ENCODE measurements around the gene ANOS1.

ANOS1 gene

GRCh38 chrX:8579602-8580001 lies 152.3 kb downstream of the ANOS1 start:
- Histone ChIP-seq H3K4me2 (ENCODE audit: low read length) (no peak overlapping the region), H3K9me3 (ENCODE audit: insufficient read depth, low read depth, low read length) (no peaks in the 10 kb centered on the region), H2BK120ac (ENCODE audit: insufficient read depth, low read length, poor library complexity) (no peak overlapping the region), H2BK12ac (ENCODE audit: low read length) (no peak overlapping the region), H3K9ac (ENCODE audit: low read length) (no peak overlapping the region), H3K79me2 (ENCODE audit: control insufficient read depth, insufficient read depth, low read length, poor library complexity) (no peaks in the 10 kb centered on the region), H3K27ac (ENCODE audit: low read depth, low read length) (no peak overlapping the region), H2BK5ac (ENCODE audit: low read depth, low read length, poor library complexity) (no peak overlapping the region), H3K14ac (ENCODE audit: low read length) (no peak overlapping the region), H4K12ac (ENCODE audit: low read depth, low read length) (no peak overlapping the region), H3K4me3 (ENCODE audit: low read depth, low read length) (no peak overlapping the region), H3K4me1 (ENCODE audit: control insufficient read depth in 1 of 2, insufficient read depth in 2 of 2, low read length in 2 of 2) (no peaks in the 10 kb centered on the region), H3K4ac (ENCODE audit: low read depth, low read length) (no peak overlapping the region), H2AFZ (ENCODE audit: insufficient read depth, low read length, poor library complexity) (no peak overlapping the region), H3K79me1 (ENCODE audit: low read length) (no peaks in the 10 kb centered on the region), H3K27me3 (ENCODE audit: insufficient read depth, low read length) (no peaks in the 10 kb centered on the region), H3K18ac (ENCODE audit: low read length) (no peak overlapping the region), H3K36me3 (ENCODE audit: control insufficient read depth in 1 of 2, insufficient read depth in 2 of 2, low read length in 2 of 2) (no peaks in the 10 kb centered on the region), H4K91ac (ENCODE audit: low read depth, low read length) (no peak overlapping the region), H4K8ac (ENCODE audit: low read depth, low read length) (no peak overlapping the region), H2AK5ac (ENCODE audit: low read length) (no peak overlapping the region), H3K23ac (ENCODE audit: low read length) (no peak overlapping the region)
- no peak for DNase-seq
- no CpG with 5 or more reads among the region's 5 CpGs for whole genome bisulfite sequencing (ENCODE audit: extremely low coverage, insufficient coverage, insufficient read length)

DNA sequence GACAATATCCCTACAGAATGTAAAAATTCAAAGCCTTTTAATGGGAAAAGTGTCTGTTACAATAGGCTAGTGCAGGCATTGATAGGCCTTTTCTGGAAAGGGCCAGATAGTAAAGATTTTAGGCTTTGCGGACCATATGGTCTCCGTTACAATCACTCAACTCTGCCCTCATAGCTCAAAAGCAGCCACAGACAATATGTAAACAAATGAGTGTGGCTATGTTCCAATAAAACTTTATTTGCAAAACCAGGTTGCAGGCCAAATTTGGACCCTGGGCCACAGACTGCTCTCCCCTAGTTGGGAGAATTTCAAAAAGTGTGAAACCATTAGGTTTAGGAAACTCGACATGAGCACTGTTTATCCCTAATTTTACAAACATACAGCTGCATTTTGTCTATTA lies 155.1 kb downstream of the ANOS1 start:
- H3K27ac ChIP-seq (ENCODE audit: low read depth, low read length), result no peak overlapping the region
- H3K4me1 ChIP-seq (ENCODE audit: control insufficient read depth in 1 of 2, insufficient read depth in 2 of 2, low read length in 2 of 2), result no peaks in the 10 kb centered on the region
- H2BK5ac ChIP-seq (ENCODE audit: low read depth, low read length, poor library complexity), result no peak overlapping the region
- no peaks in the 10 kb centered on the region for H3K79me2 ChIP-seq (ENCODE audit: control insufficient read depth, insufficient read depth, low read length, poor library complexity)
- no peak overlapping the region for H3K4ac ChIP-seq (ENCODE audit: low read depth, low read length)
- no peak overlapping the region for H3K23ac ChIP-seq (ENCODE audit: low read length)
- H3K4me3 ChIP-seq (ENCODE audit: low read depth, low read length), result no peak overlapping the region
- H3K79me1 ChIP-seq (ENCODE audit: low read length), result no peaks in the 10 kb centered on the region
- H4K12ac ChIP-seq (ENCODE audit: low read depth, low read length), result no peak overlapping the region
- no peaks in the 10 kb centered on the region for H3K27me3 ChIP-seq (ENCODE audit: insufficient read depth, low read length)
- no peak overlapping the region for H3K9ac ChIP-seq (ENCODE audit: low read length)
- no peak overlapping the region for H3K14ac ChIP-seq (ENCODE audit: low read length)
- no CpG with 5 or more reads among the region's 3 CpGs for WGBS (ENCODE audit: extremely low coverage, insufficient coverage, insufficient read length)
- no peak overlapping the region for H3K4me2 ChIP-seq (ENCODE audit: low read length)
- no peak overlapping the region for H4K91ac ChIP-seq (ENCODE audit: low read depth, low read length)
- H2AFZ ChIP-seq (ENCODE audit: insufficient read depth, low read length, poor library complexity), result no peak overlapping the region
- H4K8ac ChIP-seq (ENCODE audit: low read depth, low read length), result no peak overlapping the region
- no peaks in the 10 kb centered on the region for H3K9me3 ChIP-seq (ENCODE audit: insufficient read depth, low read depth, low read length)
- H2BK120ac ChIP-seq (ENCODE audit: insufficient read depth, low read length, poor library complexity), result no peak overlapping the region
- H3K18ac ChIP-seq (ENCODE audit: low read length), result no peak overlapping the region
- no peak for DNase-seq
- no peak overlapping the region for H2AK5ac ChIP-seq (ENCODE audit: low read length)
- no peak overlapping the region for H2BK12ac ChIP-seq (ENCODE audit: low read length)
- H3K36me3 ChIP-seq (ENCODE audit: control insufficient read depth in 1 of 2, insufficient read depth in 2 of 2, low read length in 2 of 2), result no peaks in the 10 kb centered on the region

- no peak overlapping the region for H2BK120ac ChIP-seq (ENCODE audit: insufficient read depth, low read length, poor library complexity)
- no peak overlapping the region for H3K14ac ChIP-seq (ENCODE audit: low read length)
- no peak overlapping the region for H3K18ac ChIP-seq (ENCODE audit: low read length)
- no peaks in the 10 kb centered on the region for H3K4me1 ChIP-seq (ENCODE audit: control insufficient read depth in 1 of 2, insufficient read depth in 2 of 2, low read length in 2 of 2)
- no peak overlapping the region for H3K4ac ChIP-seq (ENCODE audit: low read depth, low read length)
- no peak overlapping the region for H2AFZ ChIP-seq (ENCODE audit: insufficient read depth, low read length, poor library complexity)
- H3K79me1 ChIP-seq (ENCODE audit: low read length), result no peaks in the 10 kb centered on the region
- no peak overlapping the region for H3K27ac ChIP-seq (ENCODE audit: low read depth, low read length)
- H2BK5ac ChIP-seq (ENCODE audit: low read depth, low read length, poor library complexity), result no peak overlapping the region
- H4K91ac ChIP-seq (ENCODE audit: low read depth, low read length), result no peak overlapping the region
- no peaks in the 10 kb centered on the region for H3K9me3 ChIP-seq (ENCODE audit: insufficient read depth, low read depth, low read length)
- H4K8ac ChIP-seq (ENCODE audit: low read depth, low read length), result no peak overlapping the region
- no peak overlapping the region for H3K23ac ChIP-seq (ENCODE audit: low read length)
- no peaks in the 10 kb centered on the region for H3K27me3 ChIP-seq (ENCODE audit: insufficient read depth, low read length)
- no peak overlapping the region for H3K9ac ChIP-seq (ENCODE audit: low read length)
- no peaks in the 10 kb centered on the region for H3K36me3 ChIP-seq (ENCODE audit: control insufficient read depth in 1 of 2, insufficient read depth in 2 of 2, low read length in 2 of 2)
- H2AK5ac ChIP-seq (ENCODE audit: low read length), result no peak overlapping the region
- H4K12ac ChIP-seq (ENCODE audit: low read depth, low read length), result no peak overlapping the region
- H3K4me2 ChIP-seq (ENCODE audit: low read length), result no peak overlapping the region
- no peaks in the 10 kb centered on the region for H3K79me2 ChIP-seq (ENCODE audit: control insufficient read depth, insufficient read depth, low read length, poor library complexity)
- WGBS (ENCODE audit: extremely low coverage, insufficient coverage, insufficient read length), result no CpG with 5 or more reads among the region's 8 CpGs
- DNase-seq, result no peak
- H2BK12ac ChIP-seq (ENCODE audit: low read length), result no peak overlapping the region
- H3K4me3 ChIP-seq (ENCODE audit: low read depth, low read length), result no peak overlapping the region
These were observed 166.2 kb downstream of the ANOS1 start for GRCh38 chrX:8565729-8566128.

DNA sequence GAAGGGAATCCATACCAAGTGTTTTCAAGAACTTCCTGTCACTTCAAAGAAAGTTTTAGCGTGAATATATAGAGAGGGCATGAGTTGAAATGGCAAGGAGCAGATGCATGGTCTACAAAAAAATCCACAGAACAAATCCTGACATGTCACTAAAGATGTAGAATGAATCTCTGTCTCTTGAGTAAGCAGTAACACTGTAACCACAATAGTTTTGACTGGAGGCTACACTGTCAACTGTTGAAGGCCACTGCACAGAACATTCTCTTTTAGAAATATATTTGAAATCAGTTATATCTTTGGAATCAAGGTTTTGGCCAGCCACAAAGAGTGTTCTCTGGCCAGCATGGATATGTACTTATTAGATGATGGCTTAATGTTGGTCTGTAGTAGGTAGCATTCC lies 183.5 kb downstream of the ANOS1 start:
- DNase-seq, result no peak
- Histone ChIP-seq H4K12ac (ENCODE audit: low read depth, low read length) (no peak overlapping the region), H3K4me2 (ENCODE audit: low read length) (no peak overlapping the region), H2AFZ (ENCODE audit: insufficient read depth, low read length, poor library complexity) (no peak overlapping the region), H2BK5ac (ENCODE audit: low read depth, low read length, poor library complexity) (no peak overlapping the region), H3K79me1 (ENCODE audit: low read length) (no peaks in the 10 kb centered on the region), H3K14ac (ENCODE audit: low read length) (no peak overlapping the region), H3K23ac (ENCODE audit: low read length) (no peak overlapping the region), H3K18ac (ENCODE audit: low read length) (no peak overlapping the region), H3K36me3 (ENCODE audit: control insufficient read depth in 1 of 2, insufficient read depth in 2 of 2, low read length in 2 of 2) (no peaks in the 10 kb centered on the region), H3K4me1 (ENCODE audit: control insufficient read depth in 1 of 2, insufficient read depth in 2 of 2, low read length in 2 of 2) (no peaks in the 10 kb centered on the region), H3K4me3 (ENCODE audit: low read depth, low read length) (no peak overlapping the region), H3K27ac (ENCODE audit: low read depth, low read length) (no peak overlapping the region), H3K27me3 (ENCODE audit: insufficient read depth, low read length) (no peaks in the 10 kb centered on the region), H2AK5ac (ENCODE audit: low read length) (no peak overlapping the region), H3K4ac (ENCODE audit: low read depth, low read length) (no peak overlapping the region), H4K91ac (ENCODE audit: low read depth, low read length) (no peak overlapping the region), H3K79me2 (ENCODE audit: control insufficient read depth, insufficient read depth, low read length, poor library complexity) (no peaks in the 10 kb centered on the region), H3K9me3 (ENCODE audit: insufficient read depth, low read depth, low read length) (no peaks in the 10 kb centered on the region), H2BK120ac (ENCODE audit: insufficient read depth, low read length, poor library complexity) (no peak overlapping the region), H3K9ac (ENCODE audit: low read length) (no peak overlapping the region), H4K8ac (ENCODE audit: low read depth, low read length) (no peak overlapping the region), H2BK12ac (ENCODE audit: low read length) (no peak overlapping the region)
- no CpG with 5 or more reads among the region's 1 CpG for WGBS (ENCODE audit: extremely low coverage, insufficient coverage, insufficient read length)
